Hepatocyte (in vitro differentiated cells): ENCODE data around the gene FYN.

ENCODE experiments used
- EZH2 ChIP-seq: fragments of 200-600 bp; sonication (generic); IDR thresholded peaks from 2 replicates; pipeline ENCODE4 v1.6.1; 2016; ENCODE audit warnings: antibody characterized with exemption, mild to moderate bottlenecking, borderline replicate concordance
- TF ChIP-seq, protein P1 (sequence below): fragments of 200-600 bp; sonication (generic); IDR thresholded peaks from 2 replicates; pipeline ENCODE4 v1.5.1; 2016; ENCODE audit warnings: antibody characterized with exemption, mild to moderate bottlenecking; ENCODE audit not compliant: poor library complexity

DNA sequence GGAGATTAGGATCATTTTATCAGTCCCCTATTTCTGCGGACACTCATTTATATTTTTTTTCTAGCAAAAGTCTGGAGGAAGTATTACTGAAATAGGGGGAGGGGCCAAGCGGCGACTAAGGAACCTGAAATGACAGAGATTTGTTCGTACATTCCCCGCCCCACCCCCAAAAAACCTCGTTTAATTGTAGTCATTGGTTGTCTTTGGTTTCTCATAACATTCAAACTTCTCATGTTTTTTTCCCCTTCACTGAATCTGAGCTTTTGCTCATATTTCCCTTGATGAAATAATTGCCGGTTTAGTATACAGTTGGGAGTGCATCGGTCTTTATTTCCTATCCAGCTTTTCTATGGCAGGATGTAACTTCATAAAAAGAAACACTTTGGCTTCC lies 768 bp upstream of the FYN start:
- TF ChIP-seq, protein P1, sequence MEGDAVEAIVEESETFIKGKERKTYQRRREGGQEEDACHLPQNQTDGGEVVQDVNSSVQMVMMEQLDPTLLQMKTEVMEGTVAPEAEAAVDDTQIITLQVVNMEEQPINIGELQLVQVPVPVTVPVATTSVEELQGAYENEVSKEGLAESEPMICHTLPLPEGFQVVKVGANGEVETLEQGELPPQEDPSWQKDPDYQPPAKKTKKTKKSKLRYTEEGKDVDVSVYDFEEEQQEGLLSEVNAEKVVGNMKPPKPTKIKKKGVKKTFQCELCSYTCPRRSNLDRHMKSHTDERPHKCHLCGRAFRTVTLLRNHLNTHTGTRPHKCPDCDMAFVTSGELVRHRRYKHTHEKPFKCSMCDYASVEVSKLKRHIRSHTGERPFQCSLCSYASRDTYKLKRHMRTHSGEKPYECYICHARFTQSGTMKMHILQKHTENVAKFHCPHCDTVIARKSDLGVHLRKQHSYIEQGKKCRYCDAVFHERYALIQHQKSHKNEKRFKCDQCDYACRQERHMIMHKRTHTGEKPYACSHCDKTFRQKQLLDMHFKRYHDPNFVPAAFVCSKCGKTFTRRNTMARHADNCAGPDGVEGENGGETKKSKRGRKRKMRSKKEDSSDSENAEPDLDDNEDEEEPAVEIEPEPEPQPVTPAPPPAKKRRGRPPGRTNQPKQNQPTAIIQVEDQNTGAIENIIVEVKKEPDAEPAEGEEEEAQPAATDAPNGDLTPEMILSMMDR: no peak
- TF ChIP-seq EZH2: no peak
